Astrocyte (in vitro differentiated cells and primary cell): ENCODE results near the gene BAHD1. TPM values are rescaled to one million over a fixed set of nuclear protein-coding genes. Genes with fewer than 3 reads are reported as not detected.

Source experiments
- DNase-seq: peaks from one replicate; pipeline ENCODE4 v3.0.0-alpha.2; 2010; ENCODE audit warnings: low read depth
- FAIRE-seq: peaks from 2 replicates; lab custom pipeline; 2011; peaks lifted over from hg19 to GRCh38; lab: Jason Lieb, UNC
- H2AFZ ChIP-seq: 2 replicates; pipeline ENCODE4 v1.6.0; 2012; ENCODE audit warnings: low read depth, low read length, inconsistent platforms
- H3K27ac ChIP-seq: 2 replicates; pipeline ENCODE4 v1.5.1; 2011; ENCODE audit warnings: low read depth, low read length, inconsistent platforms
- H3K27me3 ChIP-seq: 2 replicates; pipeline ENCODE4 v1.6.0; 2011; ENCODE audit warnings: low read length, inconsistent platforms; ENCODE audit not compliant: insufficient read depth
- H3K36me3 ChIP-seq: 2 replicates; pipeline ENCODE4 v1.5.1; 2011; ENCODE audit warnings: low read length, inconsistent platforms; ENCODE audit not compliant: insufficient read depth
- H3K4me1 ChIP-seq: 2 replicates; pipeline ENCODE4 v1.5.1; 2011; ENCODE audit warnings: low read length, inconsistent platforms; ENCODE audit not compliant: insufficient read depth
- H3K4me2 ChIP-seq: 2 replicates; pipeline ENCODE4 v1.6.0; 2012; ENCODE audit warnings: low read length, inconsistent platforms
- H3K4me3 ChIP-seq: 2 replicates; pipeline ENCODE4 v1.5.1; 2011; ENCODE audit warnings: low read depth, mild to moderate bottlenecking, low read length, inconsistent platforms; ENCODE audit not compliant: insufficient read depth
- H3K79me2 ChIP-seq: 2 replicates; pipeline ENCODE4 v1.6.0; 2012; ENCODE audit warnings: mild to moderate bottlenecking, low read length, inconsistent platforms; ENCODE audit not compliant: insufficient read depth
- H3K9ac ChIP-seq: 2 replicates; pipeline ENCODE4 v1.6.0; 2012; ENCODE audit warnings: mild to moderate bottlenecking, low read length, inconsistent platforms
- H3K9me3 ChIP-seq: 2 replicates; pipeline ENCODE4 v1.5.1; 2012; ENCODE audit warnings: low read depth, mild to moderate bottlenecking, low read length, inconsistent platforms; ENCODE audit not compliant: insufficient read depth
- H4K20me1 ChIP-seq: 2 replicates; pipeline ENCODE4 v1.6.0; 2012; ENCODE audit warnings: low read length, inconsistent platforms; ENCODE audit not compliant: insufficient read depth
- H3K27ac Mint-ChIP-seq: one replicate; pipeline ENCODE4 v1.8.0; 2021; ENCODE audit warnings: mild to moderate bottlenecking, mixed read lengths; ENCODE audit not compliant: unreplicated experiment
- H3K27me3 Mint-ChIP-seq: one replicate; pipeline ENCODE4 v1.8.0; 2021; ENCODE audit warnings: low read depth, mixed read lengths; ENCODE audit not compliant: unreplicated experiment
- H3K36me3 Mint-ChIP-seq: one replicate; pipeline ENCODE4 v1.8.0; 2021; ENCODE audit warnings: low read depth, mixed read lengths; ENCODE audit not compliant: unreplicated experiment
- H3K4me1 Mint-ChIP-seq: one replicate; pipeline ENCODE4 v1.8.0; 2021; ENCODE audit warnings: low read depth, mixed read lengths; ENCODE audit not compliant: unreplicated experiment
- H3K4me3 Mint-ChIP-seq: one replicate; pipeline ENCODE4 v1.8.0; 2021; ENCODE audit warnings: mild to moderate bottlenecking, moderate library complexity, mixed read lengths; ENCODE audit not compliant: unreplicated experiment
- H3K9me3 Mint-ChIP-seq: one replicate; pipeline ENCODE4 v1.8.0; 2021; ENCODE audit warnings: mild to moderate bottlenecking, mixed read lengths; ENCODE audit not compliant: unreplicated experiment
- EZH2 ChIP-seq: IDR thresholded peaks from 2 replicates; pipeline ENCODE4 v1.6.1; 2012; ENCODE audit warnings: mild to moderate bottlenecking, low read length, inconsistent platforms; ENCODE audit not compliant: insufficient read depth
- total RNA-seq: library from RNA; stranded (reverse); gene quantifications from 2 replicates; pipeline ENCODE4 v1.2.1, GENCODE V29; 2021
- TF ChIP-seq, protein P1 (sequence below): IDR thresholded peaks from 2 replicates; pipeline ENCODE4 v1.5.1; 2011; ENCODE audit warnings: low read depth, mild to moderate bottlenecking, inconsistent platforms, low read length, moderate library complexity; ENCODE audit not compliant: insufficient read depth

The BAHD1 gene
- total RNA-seq, 1 donor from 2014 or later = 30.4 TPM

DNA sequence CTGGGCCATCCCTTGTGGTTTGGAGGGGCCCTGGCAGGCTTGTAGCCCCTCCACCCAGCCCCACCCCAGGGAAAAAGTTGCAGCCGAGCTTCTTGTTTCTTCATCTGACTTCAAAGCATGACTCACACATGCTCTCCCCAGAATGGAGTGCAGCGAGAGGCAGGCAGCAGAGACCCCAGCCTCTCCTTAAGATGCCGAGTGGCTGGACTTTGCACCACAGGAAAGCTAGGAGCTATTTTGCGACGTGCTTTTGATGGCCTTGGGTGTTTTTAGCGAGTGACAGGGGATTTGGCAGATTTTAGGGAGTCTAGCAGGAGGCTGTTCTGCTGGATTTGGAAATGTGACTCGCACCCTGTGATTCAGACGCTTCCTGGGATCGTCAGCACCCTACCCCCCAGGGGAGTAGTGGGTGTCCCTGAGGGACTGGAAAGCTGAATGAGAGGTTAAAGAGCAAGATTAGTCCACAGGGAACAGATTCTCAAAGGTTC is 14.2 kb downstream of the BAHD1 start:
- peak overlapping the region; percentile 12 for H3K9ac ChIP-seq
- TF ChIP-seq, protein P1, sequence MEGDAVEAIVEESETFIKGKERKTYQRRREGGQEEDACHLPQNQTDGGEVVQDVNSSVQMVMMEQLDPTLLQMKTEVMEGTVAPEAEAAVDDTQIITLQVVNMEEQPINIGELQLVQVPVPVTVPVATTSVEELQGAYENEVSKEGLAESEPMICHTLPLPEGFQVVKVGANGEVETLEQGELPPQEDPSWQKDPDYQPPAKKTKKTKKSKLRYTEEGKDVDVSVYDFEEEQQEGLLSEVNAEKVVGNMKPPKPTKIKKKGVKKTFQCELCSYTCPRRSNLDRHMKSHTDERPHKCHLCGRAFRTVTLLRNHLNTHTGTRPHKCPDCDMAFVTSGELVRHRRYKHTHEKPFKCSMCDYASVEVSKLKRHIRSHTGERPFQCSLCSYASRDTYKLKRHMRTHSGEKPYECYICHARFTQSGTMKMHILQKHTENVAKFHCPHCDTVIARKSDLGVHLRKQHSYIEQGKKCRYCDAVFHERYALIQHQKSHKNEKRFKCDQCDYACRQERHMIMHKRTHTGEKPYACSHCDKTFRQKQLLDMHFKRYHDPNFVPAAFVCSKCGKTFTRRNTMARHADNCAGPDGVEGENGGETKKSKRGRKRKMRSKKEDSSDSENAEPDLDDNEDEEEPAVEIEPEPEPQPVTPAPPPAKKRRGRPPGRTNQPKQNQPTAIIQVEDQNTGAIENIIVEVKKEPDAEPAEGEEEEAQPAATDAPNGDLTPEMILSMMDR = no peak
- TF ChIP-seq EZH2 = no peak
- no peak overlapping the region for H3K4me3 ChIP-seq
- H3K27ac ChIP-seq = no peak overlapping the region
- Mint-ChIP-seq H3K27me3 (no peaks in the 10 kb centered on the region), H3K27ac (peak overlapping the region; percentile 87), H3K4me3 (peak overlapping the region; percentile 72), H3K36me3 (peaks cover 4% of the 10 kb centered on the region), H3K9me3 (peaks cover 2% of the 10 kb centered on the region), H3K4me1 (peaks cover 55% of the 10 kb centered on the region)
- H3K79me2 ChIP-seq = peaks cover 78% of the 10 kb centered on the region
- peaks cover 99% of the 10 kb centered on the region for H4K20me1 ChIP-seq
- H3K4me2 ChIP-seq = peak overlapping the region; percentile 68
- no peaks in the 10 kb centered on the region for H3K27me3 ChIP-seq
- no peak overlapping the region for H2AFZ ChIP-seq
- H3K9me3 ChIP-seq = no peaks in the 10 kb centered on the region
- DNase-seq (peak; percentile 42), FAIRE-seq (no peak)
- peaks cover 12% of the 10 kb centered on the region for H3K4me1 ChIP-seq
- no peaks in the 10 kb centered on the region for H3K36me3 ChIP-seq

DNA sequence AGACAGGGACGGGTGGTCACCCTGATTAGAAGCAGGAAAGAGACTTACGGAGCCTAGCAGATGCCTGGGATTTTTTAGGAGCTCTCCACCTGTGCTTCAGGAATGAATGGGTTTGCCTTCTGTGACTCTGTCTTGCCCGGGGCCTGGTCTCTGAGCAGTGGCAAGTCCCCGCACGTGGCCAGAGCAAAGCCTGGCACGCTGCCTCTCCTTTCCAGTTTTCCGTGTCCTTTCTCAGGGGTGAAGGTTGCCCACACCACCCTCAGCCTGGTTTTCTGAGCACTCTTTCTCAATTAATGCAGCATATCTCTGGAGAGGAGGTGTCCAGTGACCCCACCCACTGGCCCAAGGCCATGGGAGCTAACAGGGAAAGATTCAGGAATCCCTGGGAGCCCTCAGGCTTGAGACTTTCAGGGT is 15.6 kb downstream of the BAHD1 start:
- Mint-ChIP-seq H3K27me3 (no peaks in the 10 kb centered on the region), H3K4me3 (no peak overlapping the region), H3K9me3 (peaks cover 2% of the 10 kb centered on the region), H3K4me1 (peaks cover 49% of the 10 kb centered on the region), H3K36me3 (peaks cover 2% of the 10 kb centered on the region), H3K27ac (peak overlapping the region; percentile 10)
- no peaks in the 10 kb centered on the region for H3K9me3 ChIP-seq
- FAIRE-seq = no peak
- H3K4me2 ChIP-seq = no peak overlapping the region
- peaks cover 74% of the 10 kb centered on the region for H3K79me2 ChIP-seq
- peaks cover 99% of the 10 kb centered on the region for H4K20me1 ChIP-seq
- TF ChIP-seq, protein P1 = no peak
- no peak for TF ChIP-seq EZH2
- no peaks in the 10 kb centered on the region for H3K27me3 ChIP-seq
- no peak overlapping the region for H3K27ac ChIP-seq
- H3K9ac ChIP-seq = no peak overlapping the region
- peaks cover 12% of the 10 kb centered on the region for H3K4me1 ChIP-seq
- no peaks in the 10 kb centered on the region for H3K36me3 ChIP-seq
- DNase-seq = no peak
- no peak overlapping the region for H3K4me3 ChIP-seq
- H2AFZ ChIP-seq = no peak overlapping the region

DNA sequence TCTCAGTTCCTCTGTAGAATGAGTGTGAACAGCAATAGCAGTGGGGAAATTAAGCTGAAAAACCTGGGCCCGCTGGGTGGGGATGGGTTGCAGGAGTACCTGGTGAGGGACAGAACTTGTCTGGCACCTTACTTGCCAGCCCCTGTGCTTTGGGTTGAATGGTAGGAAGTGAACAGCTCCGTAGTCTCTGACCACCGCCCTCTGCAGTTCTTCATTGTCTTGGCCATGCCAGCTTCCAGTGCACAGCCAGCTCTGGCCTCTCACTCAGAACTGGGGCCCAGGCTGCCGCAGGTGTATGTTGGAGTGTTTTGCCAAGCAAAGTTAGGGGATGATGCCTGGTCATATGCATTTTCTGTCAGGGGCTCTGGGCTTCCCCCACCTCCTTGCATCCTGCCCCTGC is 16.0 kb downstream of the BAHD1 start:
- no peak overlapping the region for H2AFZ ChIP-seq
- Mint-ChIP-seq H3K27me3 (no peaks in the 10 kb centered on the region), H3K4me3 (no peak overlapping the region), H3K36me3 (peaks cover 2% of the 10 kb centered on the region), H3K4me1 (peaks cover 45% of the 10 kb centered on the region), H3K9me3 (peaks cover 2% of the 10 kb centered on the region), H3K27ac (no peak overlapping the region)
- H3K4me1 ChIP-seq = peaks cover 12% of the 10 kb centered on the region
- DNase-seq (no peak), FAIRE-seq (no peak)
- H3K9me3 ChIP-seq = no peaks in the 10 kb centered on the region
- peaks cover 70% of the 10 kb centered on the region for H3K79me2 ChIP-seq
- no peak overlapping the region for H3K4me3 ChIP-seq
- H3K27me3 ChIP-seq = no peaks in the 10 kb centered on the region
- no peaks in the 10 kb centered on the region for H3K36me3 ChIP-seq
- TF ChIP-seq, protein P1 = no peak
- TF ChIP-seq EZH2 = no peak
- peaks cover 99% of the 10 kb centered on the region for H4K20me1 ChIP-seq
- H3K4me2 ChIP-seq = no peak overlapping the region
- no peak overlapping the region for H3K27ac ChIP-seq
- H3K9ac ChIP-seq = no peak overlapping the region
